GM10266 (cell line): Measurements from ENCODE around the gene DLGAP1.
"Not testable (repeated sequence)": the region's sequence is repeated elsewhere in the genome, so short reads cannot be mapped to it uniquely, and the experiment has no call there.

Experiments
- DNase-seq: peaks from one replicate; pipeline ENCODE4 v3.0.0; 2012; ENCODE audit errors: extremely low spot score
- CTCF ChIP-seq: IDR thresholded peaks from 2 replicates; pipeline ENCODE4 v1.5.1; 2012; ENCODE audit warnings: mild to moderate bottlenecking, low read depth; ENCODE audit not compliant: control insufficient read depth, insufficient read depth; ENCODE audit errors: missing control alignments

The DLGAP1 gene

GRCh38 chr18:3590096-3590630, 864.9 kb downstream of the DLGAP1 start:
- DNase-seq, result no peak

DNA sequence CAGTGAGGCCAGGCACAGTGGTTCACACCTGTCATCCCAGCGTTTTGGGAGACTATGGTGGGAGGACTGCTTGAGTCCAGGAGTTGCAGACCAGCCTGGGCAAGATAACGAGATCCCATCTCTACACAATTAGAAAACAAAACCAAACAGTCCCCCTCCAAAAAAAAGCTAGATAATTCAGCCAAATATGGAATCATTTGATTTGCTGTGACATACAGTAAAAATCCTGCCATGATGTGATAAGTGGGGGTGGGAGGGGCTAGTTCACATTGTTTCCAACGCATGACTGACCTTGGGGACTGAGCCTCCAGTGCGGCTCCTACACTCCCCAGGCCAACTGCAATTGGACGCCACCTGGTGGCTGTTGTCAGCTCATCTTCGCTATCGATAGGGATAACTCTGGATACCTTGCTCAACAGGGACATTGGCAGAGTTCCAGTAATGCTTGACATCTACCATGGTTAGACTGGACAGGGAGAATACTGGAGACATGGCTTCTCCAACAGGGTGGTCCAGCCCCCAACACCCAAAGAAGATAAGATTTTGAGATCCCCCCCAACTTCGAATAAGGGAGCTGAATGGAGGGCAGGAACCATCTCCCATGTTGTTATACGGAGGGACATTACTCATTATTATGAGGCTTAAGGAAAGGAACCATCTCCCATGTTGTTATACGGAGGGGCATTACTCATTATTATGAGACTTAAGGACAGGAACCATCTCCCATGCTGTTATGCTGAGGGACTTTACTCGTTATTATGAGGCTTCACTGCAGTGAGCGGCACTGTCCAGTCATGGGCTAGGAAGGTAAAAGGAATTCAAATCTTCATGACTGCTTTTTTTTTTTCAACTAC, 869.2 kb downstream of the DLGAP1 start:
- DNase-seq, result peak; percentile 49
- peak; percentile 80 for TF ChIP-seq CTCF

More at GRCh38 chr18:3590096-3590630, 864.9 kb downstream of the DLGAP1 start:
- no peak for TF ChIP-seq CTCF

GRCh38 chr18:3584897-3585460, 870.1 kb downstream of the DLGAP1 start:
- no peak for DNase-seq
- no peak for TF ChIP-seq CTCF

DNA sequence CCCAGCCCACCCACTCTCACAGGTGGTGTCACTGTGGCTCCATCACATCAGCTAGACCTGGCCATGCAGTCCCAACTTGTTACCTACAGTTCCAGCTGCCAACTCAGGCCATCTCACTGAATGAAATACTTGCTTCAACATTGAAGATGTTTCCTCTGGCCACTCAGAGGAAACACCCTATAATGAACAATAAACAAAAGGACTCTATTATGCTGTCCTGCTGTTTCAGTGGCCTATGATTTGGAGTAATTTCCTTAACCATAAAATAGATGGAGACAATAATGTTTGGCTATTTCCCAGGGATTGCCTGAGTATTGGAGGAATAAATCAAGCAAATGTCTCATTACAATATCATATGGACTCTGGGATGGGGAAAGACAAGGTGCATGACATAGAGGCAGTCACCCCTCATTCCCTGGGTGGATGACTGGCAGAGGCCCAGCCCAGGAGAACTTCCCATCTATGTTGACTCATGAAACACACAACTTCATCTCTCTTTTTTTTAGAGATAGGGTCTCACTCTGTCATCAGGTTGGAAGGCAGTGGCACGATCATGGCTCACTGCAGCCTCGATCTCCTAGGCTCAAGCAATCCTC, 870.7 kb downstream of the DLGAP1 start:
- DNase-seq, result no peak
- no peak for TF ChIP-seq CTCF

- no peak for TF ChIP-seq CTCF
- DNase-seq, result no peak
These were observed 871.2 kb downstream of the DLGAP1 start for GRCh38 chr18:3583873-3584247.

DNA sequence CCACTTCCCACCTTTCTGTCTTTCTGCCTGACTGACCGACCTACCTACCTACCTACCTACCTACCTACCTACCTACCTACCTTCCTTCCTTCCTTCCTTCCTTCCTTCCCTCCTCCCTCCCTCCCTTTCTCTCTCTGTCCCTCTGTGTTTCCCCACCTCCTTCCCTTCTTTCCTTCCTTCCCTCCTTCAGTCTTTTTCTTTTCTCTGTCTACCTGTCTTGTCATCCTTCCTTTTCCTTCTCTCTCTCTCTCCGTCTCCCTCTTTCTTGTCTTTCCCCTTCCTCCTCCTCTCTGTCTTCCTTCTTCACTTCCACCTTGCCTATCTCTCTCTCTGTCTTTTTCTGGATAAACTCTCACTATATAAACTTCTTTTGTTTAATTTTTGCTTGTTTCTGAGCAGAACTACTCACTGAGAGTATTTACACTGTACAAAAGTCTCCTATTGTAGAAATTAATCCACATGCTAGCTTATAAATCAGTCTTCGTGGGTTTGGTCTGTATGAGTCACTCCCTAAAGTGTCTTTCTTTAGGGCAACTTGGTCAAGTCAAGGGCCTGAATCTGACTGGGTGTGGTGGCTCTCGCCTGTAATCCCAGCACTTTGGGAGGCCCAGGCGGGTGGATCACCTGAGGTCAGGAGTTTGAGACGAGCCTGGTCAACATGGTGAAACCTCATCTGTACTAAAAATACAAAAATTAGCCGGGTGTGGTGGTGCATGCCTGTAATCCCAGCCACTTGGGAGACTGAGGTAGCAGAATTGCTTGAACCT, 871.8 kb downstream of the DLGAP1 start:
- DNase-seq, result not testable (repeated sequence)

GRCh38 chr18:3581890-3582289, 873.2 kb downstream of the DLGAP1 start:
- DNase-seq, result no peak
- peak; percentile 0 for TF ChIP-seq CTCF

- DNase-seq, result not testable (repeated sequence)
These were observed 874.5 kb downstream of the DLGAP1 start for GRCh38 chr18:3580523-3581025.
